CD4-positive, alpha-beta memory T cell (primary cell): ENCODE measurements around the gene CEP97. TPM values are rescaled to one million over a fixed set of nuclear protein-coding genes. Genes with fewer than 3 reads are reported as not detected.
"Not testable (repeated sequence)": the region's sequence is repeated elsewhere in the genome, so short reads cannot be mapped to it uniquely, and the experiment has no call there.

ENCODE experiments used
- CTCF ChIA-PET: fragments of 350-600 bp; sonication (Branson Sonifier 250); formaldehyde crosslinking; loops from one replicate; lab custom pipeline; 2021; ENCODE audit warnings: inconsistent platforms; ENCODE audit not compliant: partially characterized antibody; lab: Charles Lee
- POLR2A ChIA-PET: fragments of 350-600 bp; sonication (Branson Sonifier 250); formaldehyde crosslinking; loops from one replicate; lab custom pipeline; 2021; ENCODE audit not compliant: partially characterized antibody; lab: Charles Lee
- DNase-seq, 5 donors: peaks; one replicate each; pipeline versions ENCODE4 v3.0.0 to v3.0.0-alpha.2; 2020 to 2022; ENCODE audit warnings: mixed read lengths in 1 of 5
- H3K27ac ChIP-seq: one replicate; pipeline ENCODE4 v1.7.0; 2013; ENCODE audit warnings: low read depth, low read length
- H3K27me3 ChIP-seq: 2 replicates; pipeline ENCODE4 v1.7.0; 2013; ENCODE audit warnings: mild to moderate bottlenecking, low read length, moderate library complexity; ENCODE audit not compliant: insufficient read depth
- H3K36me3 ChIP-seq: 2 replicates; pipeline ENCODE4 v1.7.0; 2013; ENCODE audit warnings: mild to moderate bottlenecking, low read length, moderate library complexity; ENCODE audit not compliant: insufficient read depth
- H3K4me1 ChIP-seq: 2 replicates; pipeline ENCODE4 v1.7.0; 2013; ENCODE audit warnings: mild to moderate bottlenecking, low read length, moderate library complexity; ENCODE audit not compliant: insufficient read depth
- H3K4me3 ChIP-seq, 2 donors: one replicate each; pipeline ENCODE4 v1.7.0; 2013; ENCODE audit warnings: low read length in 2 of 2, mild to moderate bottlenecking in 1 of 2
- H3K9me3 ChIP-seq, 2 donors: one replicate each; pipeline ENCODE4 v1.7.0; 2013; ENCODE audit warnings: low read length in 2 of 2, control low read depth in 1 of 2; ENCODE audit not compliant: control insufficient read depth in 1 of 2
- H3K27ac Mint-ChIP-seq, 7 donors: one replicate each; pipeline ENCODE4 v1.8.0; 2020 to 2021; ENCODE audit warnings: mixed read lengths in 7 of 7, mild to moderate bottlenecking in 6 of 7, inconsistent platforms in 3 of 7, moderate library complexity in 3 of 7
- H3K27me3 Mint-ChIP-seq, 2 donors: one replicate each; pipeline ENCODE4 v1.8.0; 2020 to 2021; ENCODE audit warnings: mixed read lengths in 2 of 2
- H3K36me3 Mint-ChIP-seq, 2 donors: one replicate each; pipeline ENCODE4 v1.8.0; 2020 to 2021; ENCODE audit warnings: mixed read lengths in 2 of 2, inconsistent platforms in 1 of 2, mild to moderate bottlenecking in 1 of 2
- H3K4me1 Mint-ChIP-seq, 4 donors: one replicate each; pipeline ENCODE4 v1.8.0; 2020 to 2021; ENCODE audit warnings: mixed read lengths in 4 of 4, mild to moderate bottlenecking in 1 of 4
- H3K4me3 Mint-ChIP-seq, 8 donors: one replicate each; pipeline ENCODE4 v1.8.0; 2020 to 2021; ENCODE audit warnings: mixed read lengths in 8 of 8, mild to moderate bottlenecking in 7 of 8, moderate library complexity in 6 of 8, inconsistent platforms in 3 of 8
- H3K9me3 Mint-ChIP-seq, 8 donors: one replicate each; pipeline ENCODE4 v1.8.0; 2020 to 2021; ENCODE audit warnings: mixed read lengths in 8 of 8, mild to moderate bottlenecking in 5 of 8, inconsistent platforms in 3 of 8, moderate library complexity in 1 of 8
- intact Hi-C: fragments of 100-400 bp; cut with micrococcal nuclease; formaldehyde crosslinking; loops from one replicate; pipeline ENCODE4 v1.15.1; 2023
- polyA plus RNA-seq, 2 donors: library from polyadenylated mRNA; unstranded; fragments of 300-500 nt; fragmentation: Illumina TruSeq; gene quantifications; one replicate each; pipeline ENCODE4 v1.2.3, GENCODE V29; 2021
- total RNA-seq, 2 experiments: library from RNA; stranded (reverse); gene quantifications; one replicate each; pipeline ENCODE4 v1.2.3, GENCODE V29; 2021

Gene CEP97
- total and polyA plus RNA-seq, 4 experiments from 2014 or later = 3.7 to 16.8 (median 10.0) TPM

- POLR2A ChIA-PET = interaction anchor here (0.8 to 4.7 kb wide), 20 partner anchors 9 to 1417 kb away, joined by 3 to 140 read pairs (median 5); partner anchors contain the start of genes CEP97, NFKBIZ, NXPE3 and PCNP
- no peaks in the 10 kb centered on the region for H3K9me3 ChIP-seq
- peaks cover 0 to 6% (median 0%) of the 10 kb centered on the region in 8 donors for H3K9me3 Mint-ChIP-seq
- intact Hi-C loops = loop anchor here (1.0 to 2.0 kb wide), 5 partner anchors 9 to 1277 kb away; partner anchors contain the start of genes LNP1, NXPE3, RPL24 and TFG
- peaks cover 45% of the 10 kb centered on the region for H3K4me1 ChIP-seq
- H3K4me3 Mint-ChIP-seq = peak overlapping the region; percentile 87 to 98 (median 94)
- CTCF ChIA-PET = interaction anchor here (0.9 to 3.9 kb wide), 3 partner anchors 9 to 104 kb away, joined by 3 to 21 read pairs (median 10); partner anchors contain the start of genes PCNP and RPL24
- H3K27me3 Mint-ChIP-seq = peaks cover 0 to 2% of the 10 kb centered on the region in 2 donors
- peak overlapping the region; percentile 96 to 99 (median 98) for H3K27ac Mint-ChIP-seq
- peaks cover 26% of the 10 kb centered on the region for H3K36me3 ChIP-seq
- H3K27me3 ChIP-seq = no peaks in the 10 kb centered on the region
- DNase-seq = no peak
- peak overlapping the region; percentile 98 for H3K27ac ChIP-seq
- peaks cover 19 to 68% (median 38%) of the 10 kb centered on the region in 4 donors for H3K4me1 Mint-ChIP-seq
- peak overlapping the region; percentile 77 to 94 for H3K4me3 ChIP-seq
- H3K36me3 Mint-ChIP-seq = peaks cover 24 to 63% of the 10 kb centered on the region in 2 donors
These were observed 46.8 kb upstream of the CEP97 start for GRCh38 chr3:101677436-101678286.

DNA sequence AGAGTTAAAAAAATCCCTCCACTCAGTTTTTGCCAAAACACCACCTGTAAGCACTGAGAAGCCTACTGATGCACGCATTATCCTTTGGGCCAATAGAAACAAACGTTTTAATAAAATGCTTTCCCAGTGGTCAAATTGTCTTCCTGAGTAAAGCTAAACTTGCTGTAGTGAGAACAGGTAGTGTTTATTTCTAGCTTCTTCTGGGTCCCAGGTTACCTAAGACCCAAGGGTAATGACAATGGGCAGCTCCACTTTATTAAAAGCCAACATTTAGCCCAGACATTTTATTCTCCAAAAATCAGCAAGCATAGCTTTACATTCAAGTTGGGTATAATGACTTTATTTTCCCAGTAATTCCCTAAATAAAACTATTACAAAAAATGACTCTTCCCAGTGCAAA, 45.6 kb upstream of the CEP97 start:
- CTCF ChIA-PET = interaction anchor here (2.0 kb wide), 1 partner anchor 7 kb away, joined by 10 read pairs; the partner anchor contains the start of gene RPL24

GRCh38 chr3:101680466-101680865, 43.9 kb upstream of the CEP97 start:
- peaks cover 35 to 64% of the 10 kb centered on the region in 2 donors for H3K36me3 Mint-ChIP-seq
- Histone ChIP-seq H3K4me3 (no peak overlapping the region), H3K36me3 (peaks cover 52% of the 10 kb centered on the region), H3K27ac (no peak overlapping the region), H3K9me3 (no peaks in the 10 kb centered on the region), H3K4me1 (peaks cover 45% of the 10 kb centered on the region), H3K27me3 (no peaks in the 10 kb centered on the region)
- peaks cover 0 to 6% (median 0%) of the 10 kb centered on the region in 8 donors for H3K9me3 Mint-ChIP-seq
- no peak for DNase-seq
- H3K27me3 Mint-ChIP-seq = peaks cover 0 to 2% of the 10 kb centered on the region in 2 donors
- peaks cover 15 to 56% (median 26%) of the 10 kb centered on the region in 4 donors for H3K4me1 Mint-ChIP-seq
- intact Hi-C loops = no loop called here
- ChIA-PET CTCF (interaction anchor here (1.1 kb wide), 1 partner anchor 13 kb away, joined by 3 read pairs; no protein-coding TSS in a partner anchor), POLR2A (interaction anchor here (0.6 to 3.8 kb wide), 3 partner anchors 44 to 98 kb away, joined by 3 to 11 read pairs (median 3); partner anchors contain the start of genes CEP97 and NXPE3)
- H3K27ac Mint-ChIP-seq = peak overlapping the region in 3 of 7 donors; percentile 16 to 80 (median 32)
- no peak overlapping the region for H3K4me3 Mint-ChIP-seq

More for the DNA sequence above, 45.6 kb upstream of the CEP97 start:
- H3K4me3 Mint-ChIP-seq, H3K27me3 ChIP-seq, H3K4me3 ChIP-seq, intact Hi-C loops, DNase-seq, H3K9me3 ChIP-seq, H3K9me3 Mint-ChIP-seq, H3K27ac ChIP-seq, H3K27me3 Mint-ChIP-seq: not testable (repeated sequence)
- H3K27ac Mint-ChIP-seq = peak overlapping the region in 1 of 7 donors; percentile 80
- H3K36me3 ChIP-seq = peaks cover 36% of the 10 kb centered on the region
- POLR2A ChIA-PET = interaction anchor here (3.7 to 4.7 kb wide), 3 partner anchors 8 to 171 kb away, joined by 26 to 140 read pairs (median 28); partner anchors contain the start of genes NFKBIZ, NXPE3 and RPL24
- peaks cover 25 to 62% of the 10 kb centered on the region in 2 donors for H3K36me3 Mint-ChIP-seq
- H3K4me1 ChIP-seq = peaks cover 44% of the 10 kb centered on the region
- peaks cover 15 to 60% (median 31%) of the 10 kb centered on the region in 4 donors for H3K4me1 Mint-ChIP-seq

DNA sequence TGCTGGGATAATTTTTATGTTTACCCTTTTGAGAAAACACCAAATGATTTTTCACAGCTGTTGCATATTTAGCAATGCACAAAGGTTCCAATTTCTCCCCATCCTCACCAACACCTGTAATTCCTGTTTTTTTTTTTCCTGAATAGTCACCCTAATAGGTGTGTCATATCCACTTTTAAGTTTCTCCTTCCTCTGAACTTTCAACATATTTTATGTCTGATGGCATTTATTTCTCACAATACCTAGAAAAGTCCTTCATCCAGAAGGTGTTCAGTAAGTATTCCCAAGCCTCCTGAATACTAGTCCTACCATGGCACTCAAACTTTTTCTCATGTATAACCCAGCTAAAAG, 39.4 kb upstream of the CEP97 start:
- CTCF ChIA-PET = interaction anchor here (0.5 to 2.9 kb wide), 5 partner anchors 9 to 167 kb away, joined by 3 to 12 read pairs (median 5); partner anchors contain the start of genes CEP97 and PCNP
- H3K4me1 Mint-ChIP-seq = peaks cover 18 to 54% (median 34%) of the 10 kb centered on the region in 4 donors
- Histone ChIP-seq H3K36me3 (peaks cover 52% of the 10 kb centered on the region), H3K27ac (peak overlapping the region; percentile 90), H3K4me1 (peaks cover 42% of the 10 kb centered on the region), H3K4me3 (peak overlapping the region; percentile 3 to 97), H3K9me3 (no peaks in the 10 kb centered on the region), H3K27me3 (no peaks in the 10 kb centered on the region)
- H3K27ac Mint-ChIP-seq = peak overlapping the region; percentile 92 to 100 (median 99)
- POLR2A ChIA-PET = interaction anchor here (0.6 to 5.7 kb wide), 13 partner anchors 8 to 1424 kb away, joined by 3 to 140 read pairs (median 6); partner anchors contain the start of genes CEP97, NFKBIZ, NXPE3 and PCNP
- intact Hi-C loops = no loop called here
- H3K9me3 Mint-ChIP-seq = no peaks in the 10 kb centered on the region
- peak overlapping the region; percentile 99 to 100 (median 100) for H3K4me3 Mint-ChIP-seq
- DNase-seq = no peak
- H3K27me3 Mint-ChIP-seq = no peaks in the 10 kb centered on the region
- peaks cover 34 to 55% of the 10 kb centered on the region in 2 donors for H3K36me3 Mint-ChIP-seq

DNA sequence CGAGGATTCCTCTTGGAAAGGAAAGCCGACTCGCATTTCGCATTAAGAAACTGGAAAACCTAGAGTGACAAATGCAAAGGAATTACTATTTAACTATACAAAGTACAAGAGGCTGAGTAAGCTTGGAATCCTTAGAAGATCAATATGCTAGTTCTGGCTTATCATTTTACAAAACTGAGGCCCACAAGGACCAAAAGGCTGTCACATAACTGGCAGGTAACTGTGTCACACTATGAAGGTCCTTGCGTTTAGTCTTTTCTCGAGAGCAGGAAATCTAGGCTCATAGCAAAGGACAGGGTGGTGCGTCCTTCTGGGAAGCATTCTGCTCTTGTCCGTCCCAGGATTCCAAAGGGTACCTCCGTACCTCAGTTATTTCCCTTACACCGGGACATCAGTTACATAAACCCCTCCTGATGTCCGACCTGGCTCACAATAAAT, 38.5 kb upstream of the CEP97 start:
- POLR2A ChIA-PET = interaction anchor here (0.8 to 5.7 kb wide), 18 partner anchors 9 to 1425 kb away, joined by 3 to 140 read pairs (median 6); partner anchors contain the start of genes CEP97, NFKBIZ, NXPE3 and PCNP
- no peaks in the 10 kb centered on the region for H3K27me3 Mint-ChIP-seq

DNA sequence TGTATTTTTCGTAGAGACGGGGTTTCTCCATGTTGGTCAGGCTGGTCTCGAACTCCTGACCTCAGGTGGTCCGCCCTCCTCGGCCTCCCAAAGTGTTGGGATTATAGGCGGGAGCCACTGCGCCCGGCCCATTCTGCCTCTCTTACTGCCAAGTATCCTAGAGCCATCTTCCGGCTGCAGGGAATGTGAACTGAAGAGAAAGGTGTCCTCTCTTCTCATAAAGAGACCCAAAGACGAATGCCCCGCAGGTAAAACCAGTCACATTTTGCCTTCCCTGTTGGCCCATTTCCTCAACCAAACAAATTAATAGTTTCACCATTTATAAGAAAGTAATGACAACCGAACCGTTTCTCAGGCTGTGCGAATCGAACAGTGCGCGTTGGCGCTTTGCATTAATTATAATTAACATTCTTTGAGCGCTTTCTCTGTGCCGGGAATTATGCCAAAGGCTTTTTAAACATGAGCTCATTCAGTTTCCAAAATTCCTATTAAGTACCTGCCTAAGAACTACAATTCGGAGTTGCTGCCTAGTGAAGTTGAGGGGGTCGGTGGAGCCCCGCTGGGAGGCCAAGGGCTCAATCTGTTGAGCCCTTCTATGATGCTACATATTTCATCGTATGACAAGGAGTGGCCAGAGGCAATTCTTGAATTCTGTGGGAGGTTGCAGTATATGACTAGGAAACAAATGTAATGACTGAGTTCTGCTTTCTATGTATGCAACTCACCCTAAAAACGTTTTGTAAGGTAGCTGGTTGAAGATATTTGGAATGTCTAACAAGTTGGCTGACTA, 37.1 kb upstream of the CEP97 start:
- Mint-ChIP-seq H3K27ac (peak overlapping the region; percentile 98 to 100 (median 99)), H3K4me1 (peaks cover 20 to 45% (median 32%) of the 10 kb centered on the region in 4 donors), H3K27me3 (no peaks in the 10 kb centered on the region), H3K36me3 (peaks cover 18 to 32% of the 10 kb centered on the region in 2 donors), H3K9me3 (no peaks in the 10 kb centered on the region), H3K4me3 (peak overlapping the region; percentile 99 to 100 (median 100))
- Histone ChIP-seq H3K27ac (peak overlapping the region; percentile 90), H3K9me3 (no peaks in the 10 kb centered on the region), H3K4me3 (peak overlapping the region; percentile 73 to 97), H3K36me3 (peaks cover 30% of the 10 kb centered on the region), H3K27me3 (no peaks in the 10 kb centered on the region), H3K4me1 (peaks cover 44% of the 10 kb centered on the region)
- POLR2A ChIA-PET = interaction anchor here (1.0 to 5.7 kb wide), 11 partner anchors 11 to 538 kb away, joined by 4 to 140 read pairs (median 6); partner anchors contain the start of genes CEP97, NFKBIZ, PCNP and ZBTB11
- intact Hi-C loops = loop anchor here (2.0 kb wide), 2 partner anchors 91 to 161 kb away; partner anchors contain the start of genes NFKBIZ and NXPE3
- CTCF ChIA-PET = interaction anchor here (0.9 to 2.9 kb wide), 6 partner anchors 9 to 164 kb away, joined by 3 to 12 read pairs (median 5); partner anchors contain the start of genes CEP97, PCNP and ZBTB11
- DNase-seq = no peak

More for the DNA sequence above, 38.5 kb upstream of the CEP97 start:
- Histone ChIP-seq H3K4me1 (peaks cover 42% of the 10 kb centered on the region), H3K27ac (peak overlapping the region; percentile 90), H3K27me3 (no peaks in the 10 kb centered on the region), H3K9me3 (no peaks in the 10 kb centered on the region), H3K4me3 (peak overlapping the region; percentile 73 to 97), H3K36me3 (peaks cover 44% of the 10 kb centered on the region)
- H3K4me1 Mint-ChIP-seq = peaks cover 20 to 53% (median 33%) of the 10 kb centered on the region in 4 donors
- no peak for DNase-seq
- H3K4me3 Mint-ChIP-seq = peak overlapping the region; percentile 99 to 100 (median 100)
- intact Hi-C loops = loop anchor here (1.0 to 2.0 kb wide), 5 partner anchors 9 to 163 kb away; partner anchors contain the start of genes CEP97, NFKBIZ, NXPE3 and PCNP
- CTCF ChIA-PET = interaction anchor here (1.0 to 2.9 kb wide), 5 partner anchors 8 to 112 kb away, joined by 3 to 12 read pairs (median 9); partner anchors contain the start of genes PCNP and ZBTB11
- peaks cover 27 to 47% of the 10 kb centered on the region in 2 donors for H3K36me3 Mint-ChIP-seq
- no peaks in the 10 kb centered on the region for H3K9me3 Mint-ChIP-seq
- H3K27ac Mint-ChIP-seq = peak overlapping the region; percentile 98 to 100 (median 99)
